ENCODE results near the gene MYLK4.

DNA sequence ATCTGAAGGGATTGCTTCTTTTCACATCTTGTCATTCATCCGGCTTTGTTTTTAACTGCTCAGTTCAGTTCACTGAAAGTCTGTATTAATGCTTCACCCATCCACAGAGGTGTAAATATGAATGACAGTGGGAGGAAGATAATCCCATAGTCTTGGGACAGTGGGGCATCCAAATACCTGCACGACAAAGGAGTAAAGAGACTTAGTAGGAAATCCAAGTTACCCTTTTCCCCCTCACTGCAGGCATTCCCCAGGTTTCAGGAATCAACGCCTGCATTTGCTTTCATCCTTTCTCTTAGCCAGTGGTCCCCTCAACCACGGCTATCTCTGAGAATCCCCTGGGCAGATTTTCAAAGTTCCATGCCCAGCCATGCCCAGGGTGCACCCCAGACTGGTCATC is 110.2 kb downstream of the MYLK4 start:
- TF ChIP-seq TAF1 (IDR thresholded peaks at IDR 0.05; ENCODE audit: borderline replicate concordance, low read depth, low read length): no peak
- TF ChIP-seq POLR2A (IDR thresholded peaks at IDR 0.05; ENCODE audit: low read depth, low read length): no peak
- TF ChIP-seq POLR2AphosphoS5 (IDR thresholded peaks at IDR 0.05; ENCODE audit: low read depth, low read length): no peak

Measured in GM12892 (cell line).